Measurements from ENCODE around the gene DOLK. TPM values are rescaled to one million over a fixed set of nuclear protein-coding genes. Genes with fewer than 3 reads are reported as not detected.
A peak's percentile ranks its signal among the peaks of the same experiment; 100 is the strongest.

DOLK gene
- total RNA-seq, 2 donors from 2014 or later, result 10.6 to 17.6 TPM

- Histone ChIP-seq H3K36me3 (peaks cover 9% of the 10 kb centered on the region), H3K27me3 (replicated peaks; ENCODE audit: insufficient read depth) (no peaks in the 10 kb centered on the region), H3K27ac (peak overlapping the region; percentile 88 to 96), H3K4me3 (peak overlapping the region; percentile 74), H3K4me1 (ENCODE audit: control insufficient read depth in 1 of 2, low read depth in 2 of 2) (peaks cover 32 to 61% of the 10 kb centered on the region in 2 donors), H3K9me3 (no peaks in the 10 kb centered on the region)
- ATAC-seq (ENCODE audit: insufficient number of reproducible peaks, low FRiP score, low read depth) (peak; percentile 45), DNase-seq (ENCODE audit: low spot score) (no peak)
- TF ChIP-seq CTCF (IDR thresholded peaks at IDR 0.05), result peak; percentile 12
Measured at GRCh38 chr9:128921881-128922763, 25.3 kb downstream of the DOLK start.

- peak; percentile 77 for DNase-seq (ENCODE audit: low spot score)
- ATAC-seq (ENCODE audit: insufficient number of reproducible peaks, low FRiP score, low read depth), result peak; percentile 18
Measured at GRCh38 chr9:128920381-128921058, 26.9 kb downstream of the DOLK start, which contains the start of gene PHYHD1. Gene PHYHD1, plus strand, starts transcription at chr9:128920982. Its CDS starts 1,342 bp downstream, at chr9:128922324.

GRCh38 chr9:128919402-128920089 is 27.9 kb downstream of the DOLK start:
- Histone ChIP-seq H3K4me3 (no peak overlapping the region), H3K27ac (peak overlapping the region; percentile 88 to 96), H3K36me3 (peaks cover 16% of the 10 kb centered on the region), H3K9me3 (no peaks in the 10 kb centered on the region), H3K27me3 (replicated peaks; ENCODE audit: insufficient read depth) (no peaks in the 10 kb centered on the region), H3K4me1 (ENCODE audit: control insufficient read depth in 1 of 2, low read depth in 2 of 2) (peaks cover 56 to 87% of the 10 kb centered on the region in 2 donors)
- no peak for TF ChIP-seq CTCF (IDR thresholded peaks at IDR 0.05)
- no peak for ATAC-seq (ENCODE audit: insufficient number of reproducible peaks, low FRiP score, low read depth)
- no peak for DNase-seq (ENCODE audit: low spot score)

More at GRCh38 chr9:128920381-128921058, 26.9 kb downstream of the DOLK start, which contains the start of gene PHYHD1:
- no peaks in the 10 kb centered on the region for H3K9me3 ChIP-seq
- H3K27me3 ChIP-seq (replicated peaks; ENCODE audit: insufficient read depth), result no peaks in the 10 kb centered on the region
- peak within 1 kb of the TSS; percentile 88 to 96 for H3K27ac ChIP-seq
- TF ChIP-seq CTCF (IDR thresholded peaks at IDR 0.05), result no peak
- H3K4me3 ChIP-seq, result peak within 1 kb of the TSS; percentile 74
- peaks cover 9% of the 10 kb centered on the region for H3K36me3 ChIP-seq
- H3K4me1 ChIP-seq (ENCODE audit: control insufficient read depth in 1 of 2, low read depth in 2 of 2), result peaks cover 46 to 77% of the 10 kb centered on the region in 2 donors

GRCh38 chr9:128918921-128919320 is 28.5 kb downstream of the DOLK start:
- no peak for TF ChIP-seq CTCF (IDR thresholded peaks at IDR 0.05)
- no peak overlapping the region for H3K4me3 ChIP-seq
- no peak for DNase-seq (ENCODE audit: low spot score)
- no peaks in the 10 kb centered on the region for H3K9me3 ChIP-seq
- H3K27ac ChIP-seq, result peak overlapping the region; percentile 88 to 96
- H3K4me1 ChIP-seq (ENCODE audit: control insufficient read depth in 1 of 2, low read depth in 2 of 2), result peaks cover 61 to 93% of the 10 kb centered on the region in 2 donors
- H3K36me3 ChIP-seq, result peaks cover 22% of the 10 kb centered on the region
- H3K27me3 ChIP-seq (replicated peaks; ENCODE audit: insufficient read depth), result no peaks in the 10 kb centered on the region
- no peak for ATAC-seq (ENCODE audit: insufficient number of reproducible peaks, low FRiP score, low read depth)

Measured in thoracic aorta (tissue), 2 donors.